GM12878 (cell line): Measurements from ENCODE around the gene SF3B2. TPM values are rescaled to one million over a fixed set of nuclear protein-coding genes. Genes with fewer than 3 reads are reported as not detected.

Experiments
- ATAC-seq: fragments of 200-7000 bp; cut with Tn5 transposase; 3 replicates; pipeline ENCODE4 v1.9.1; 2020; ENCODE audit warnings: mild to moderate bottlenecking, moderate library complexity
- BruUV-seq: library from RNA; stranded (reverse); fragments of 400-500 nt; replicated peaks from 2 replicates; lab custom pipeline; 2021; lab: Mats Ljungman, UMichigan
- CTCF ChIA-PET: fragments of 300-600 bp; sonication (Branson Sonifier 250); formaldehyde crosslinking; extraction: SDS; loops from one replicate; lab custom pipeline; 2021; ENCODE audit warnings: inconsistent platforms; lab: Yijun Ruan, JAX
- POLR2A ChIA-PET: fragments of 350-600 bp; formaldehyde crosslinking; extraction: SDS; loops from one replicate; lab custom pipeline; 2021; ENCODE audit warnings: inconsistent platforms; lab: Charles Lee
- RAD21 ChIA-PET: fragments of 300-600 bp; sonication (Branson Sonifier 250); formaldehyde crosslinking; loops from one replicate; lab custom pipeline; 2023; ENCODE audit warnings: antibody characterized with exemption; ENCODE audit not compliant: unreplicated experiment; lab: Charles Lee
- SMC1A ChIA-PET: fragments of 300-600 bp; sonication (Branson Sonifier 250); formaldehyde crosslinking; loops from one replicate; lab custom pipeline; 2023; ENCODE audit not compliant: unreplicated experiment, uncharacterized antibody; lab: Charles Lee
- DNase-seq: peaks from one replicate; pipeline ENCODE4 v3.0.0-alpha.2; 2011; ENCODE audit warnings: low read depth, low spot score
- FAIRE-seq: peaks from 3 replicates; lab custom pipeline; 2011; peaks lifted over from hg19 to GRCh38; lab: Jason Lieb, UNC
- H2AFZ ChIP-seq: 2 replicates; pipeline ENCODE4 v1.6.0; 2011; ENCODE audit warnings: low read depth, low read length, control low read depth; ENCODE audit not compliant: control insufficient read depth
- H3K27ac ChIP-seq: 2 replicates; pipeline ENCODE4 v1.5.1; 2011; ENCODE audit warnings: control low read depth; ENCODE audit not compliant: control insufficient read depth, insufficient read depth
- H3K27me3 ChIP-seq, 2 experiments: replicated peaks in 1 of 2; 2 replicates each; pipeline versions ENCODE4 v1.6.0 to v1.6.1; 2011; ENCODE audit warnings: low read length in 1 of 2; ENCODE audit not compliant: control insufficient read depth in 2 of 2, insufficient read depth in 2 of 2
- H3K36me3 ChIP-seq, 2 experiments: 2 replicates each; pipeline ENCODE4 v1.5.1; 2011; ENCODE audit warnings: low read length in 1 of 2; ENCODE audit not compliant: control insufficient read depth in 2 of 2, insufficient read depth in 2 of 2
- H3K4me1 ChIP-seq: 2 replicates; pipeline ENCODE4 v1.6.1; 2011; ENCODE audit warnings: mild to moderate bottlenecking, low read length, moderate library complexity, mixed read lengths; ENCODE audit not compliant: control insufficient read depth, insufficient read depth
- H3K4me2 ChIP-seq: 2 replicates; pipeline ENCODE4 v1.6.0; 2011; ENCODE audit warnings: control low read depth; ENCODE audit not compliant: control insufficient read depth, insufficient read depth
- H3K4me3 ChIP-seq: fragments of 200-600 bp; sonication (generic); 2 replicates; pipeline ENCODE4 v1.5.1; 2016
- H3K79me2 ChIP-seq: 2 replicates; pipeline ENCODE4 v1.6.0; 2011; ENCODE audit warnings: low read length; ENCODE audit not compliant: control insufficient read depth, insufficient read depth
- H3K9ac ChIP-seq: 2 replicates; pipeline ENCODE4 v1.8.0; 2011; ENCODE audit warnings: low read length, control low read depth, mixed read lengths; ENCODE audit not compliant: control insufficient read depth, insufficient read depth
- H3K9me3 ChIP-seq: replicated peaks from 3 replicates; pipeline ENCODE4 v1.5.1; 2011; ENCODE audit warnings: mild to moderate bottlenecking, low read length; ENCODE audit not compliant: control insufficient read depth, insufficient read depth
- H4K20me1 ChIP-seq: 2 replicates; pipeline ENCODE4 v1.6.0; 2011; ENCODE audit not compliant: control insufficient read depth, insufficient read depth
- EED ChIP-seq: sonication (generic); IDR thresholded peaks from 2 replicates; pipeline ENCODE4 v1.6.1; 2016; ENCODE audit warnings: antibody characterized with exemption, low read depth
- JUNB ChIP-seq: IDR thresholded peaks from 2 replicates; pipeline ENCODE4 v1.6.1; 2016; ENCODE audit warnings: antibody characterized with exemption, mild to moderate bottlenecking
- NRF1 ChIP-seq: conservative IDR thresholded peaks from 2 replicates; pipeline ENCODE4 v1.6.1; 2011; ENCODE audit warnings: mild to moderate bottlenecking, low read depth, low read length, improper control_type of control experiment
- PBX3 ChIP-seq: IDR thresholded peaks from 2 replicates; pipeline ENCODE4 v1.6.1; 2011; ENCODE audit warnings: mild to moderate bottlenecking, low read depth, low read length, moderate library complexity; ENCODE audit not compliant: insufficient replicate concordance
- PRDM15 ChIP-seq: fragments of 450-650 bp; formaldehyde crosslinking; IDR thresholded peaks from 2 replicates; pipeline ENCODE4 v1.4.0; 2020; ENCODE audit warnings: mild to moderate bottlenecking, moderate library complexity
- REST ChIP-seq: IDR thresholded peaks from 2 replicates; pipeline ENCODE4 v1.6.1; 2012; ENCODE audit warnings: mild to moderate bottlenecking, low read depth, low read length
- RUNX3 ChIP-seq: IDR thresholded peaks from 2 replicates; pipeline ENCODE4 v1.6.1; 2012; ENCODE audit warnings: low read length, inconsistent platforms
- SMARCA5 ChIP-seq: fragments of 450-650 bp; IDR thresholded peaks from 2 replicates; pipeline ENCODE4 v1.6.1; 2017; ENCODE audit warnings: mild to moderate bottlenecking
- SPI1 ChIP-seq: IDR thresholded peaks from 2 replicates; pipeline ENCODE4 v1.6.1; 2011; ENCODE audit warnings: low read depth, mild to moderate bottlenecking, low read length, moderate library complexity, borderline replicate concordance; ENCODE audit not compliant: insufficient read depth
- ZNF592 ChIP-seq: fragments of 450-650 bp; IDR thresholded peaks from 2 replicates; pipeline ENCODE4 v1.6.1; 2017; ENCODE audit warnings: mild to moderate bottlenecking, moderate library complexity
- ZZZ3 ChIP-seq: IDR thresholded peaks from 2 replicates; pipeline ENCODE4 v1.6.1; 2011; ENCODE audit warnings: low read depth; ENCODE audit not compliant: control insufficient read depth, insufficient read length
- WGBS: methylation state at CpG from one replicate; pipeline ENCODE4 v1.1.6; 2016; ENCODE audit warnings: low lambda C conversion rate; ENCODE audit not compliant: insufficient replicate concordance, insufficient coverage; ENCODE audit errors: missing lambda C conversion rate; 5-methylcytosine and 5-hydroxymethylcytosine counted together
- in situ Hi-C: fragments of 300-500 bp; cut with MboI; formaldehyde crosslinking; loops from 9 replicates; pipeline ENCODE4 v1.14.3; 2018; ENCODE audit warnings: mixed read lengths
- intact Hi-C: fragments of 100-400 bp; cut with micrococcal nuclease; formaldehyde crosslinking; loops from one replicate; pipeline ENCODE4 v1.14.2; 2022; ENCODE audit not compliant: unreplicated experiment
- polyA plus RNA-seq, 11 experiments: library from polyadenylated mRNA; depleted of rRNA in 4 of 11; unstranded in 6 of 11; stranded (reverse) in 5 of 11; fragments of >200 nt; fragmentation: Nextera tagmentation in 4 of 11; fragmentation: Illumina TruSeq in 1 of 11; extraction: Ambion mirVana in 4 of 11; extraction: Trizol in 1 of 11; gene quantifications; 1 replicate in 1 of 11; 2 replicates in 10 of 11; pipeline versions ENCODE4 v1.2.1 to v1.2.3, GENCODE V29; 2011 to 2016; ENCODE audit warnings: inconsistent platforms in 2 of 11, missing spikeins in 2 of 11, low read depth in 1 of 11
- total RNA-seq, 4 experiments: library from RNA; depleted of rRNA in 3 of 4; stranded (reverse); fragments of >200 nt in 3 of 4; fragmentation: Illumina TruSeq in 1 of 4; extraction: Trizol in 1 of 4; gene quantifications; 2 replicates each; pipeline versions ENCODE4 v1.2.1 to v1.2.3, GENCODE V29; 2013 to 2021

The SF3B2 gene
- total and polyA plus RNA-seq, 10 of the 15 experiments (the other 5 are each of a cell fraction or from before 2014, with no cell fraction given): 56.3 to 245 (median 144) TPM

GRCh38 chr11:66056501-66056900, 4.3 kb downstream of the SF3B2 start:
- Histone ChIP-seq H3K79me2 (peaks cover 27% of the 10 kb centered on the region), H3K9me3 (no peaks in the 10 kb centered on the region; the same call in 2 of the 3 replicates), H3K4me1 (peaks cover 8% of the 10 kb centered on the region), H3K36me3 (peaks cover 37 to 47% of the 10 kb centered on the region in 2 experiments), H3K4me3 (no peak overlapping the region), H3K27me3 (no peaks in the 10 kb centered on the region), H3K9ac (no peak overlapping the region), H3K4me2 (no peak overlapping the region), H2AFZ (no peak overlapping the region), H4K20me1 (no peaks in the 10 kb centered on the region), H3K27ac (no peak overlapping the region)
- no peak for DNase-seq
- FAIRE-seq: no peak
- intact Hi-C loops: no loop called here
- CTCF ChIA-PET: interaction anchor here (1.9 to 6.4 kb wide), 3 partner anchors 9 to 34 kb away, joined by 5 to 94 read pairs (median 34); no protein-coding TSS in a partner anchor
- no TSS peak for BruUV-seq
- 81% methylated on average over 7 of the region's 7 CpGs for WGBS
- in situ Hi-C loops: no loop called here
- POLR2A ChIA-PET: interaction anchor here (0.6 to 0.7 kb wide), 3 partner anchors 105 to 1180 kb away, joined by 3 to 6 read pairs (median 3); no protein-coding TSS in a partner anchor
- SMC1A ChIA-PET: interaction anchor here (0.8 to 1.8 kb wide), 4 partner anchors 9 to 21 kb away, joined by 3 to 4 read pairs (median 4); no protein-coding TSS in a partner anchor
- no peak for ATAC-seq
- RAD21 ChIA-PET: no interaction called here
- no peak for TF ChIP-seq SMARCA5
- no peak for TF ChIP-seq NRF1
- TF ChIP-seq ZNF592: no peak
- no peak for TF ChIP-seq JUNB
- TF ChIP-seq RUNX3: no peak
- no peak for TF ChIP-seq EED
- TF ChIP-seq ZZZ3: no peak
- no peak for TF ChIP-seq PRDM15 (CRISPR knock-in tag)
- TF ChIP-seq PBX3: no peak
- no peak for TF ChIP-seq SPI1
- TF ChIP-seq REST: no peak
